B cell (primary cell): ENCODE results near the gene GALNT7. TPM values are rescaled to one million over a fixed set of nuclear protein-coding genes. Genes with fewer than 3 reads are reported as not detected.

Source experiments
- ATAC-seq: fragments of 200-7000 bp; cut with Tn5 transposase; one replicate; pipeline ENCODE4 v1.10.0; 2021; ENCODE audit warnings: low read depth, mild to moderate bottlenecking, moderate number of reproducible peaks, moderate library complexity
- CTCF ChIA-PET: fragments of 350-600 bp; sonication (Branson Sonifier 250); formaldehyde crosslinking; loops from one replicate; lab custom pipeline; 2021; ENCODE audit warnings: antibody characterized with exemption, inconsistent platforms; lab: Charles Lee
- POLR2A ChIA-PET: fragments of 350-600 bp; sonication (Branson Sonifier 250); formaldehyde crosslinking; loops from one replicate; lab custom pipeline; 2021; ENCODE audit warnings: antibody characterized with exemption; lab: Charles Lee
- DNase-seq: peaks from one replicate; pipeline ENCODE4 v3.0.0; 2013
- H2AFZ ChIP-seq: 2 replicates; pipeline ENCODE4 v1.6.1; 2012; ENCODE audit warnings: mild to moderate bottlenecking, low read depth, low read length; ENCODE audit not compliant: insufficient read depth, poor library complexity, severe bottlenecking
- H3K27ac ChIP-seq, 2 donors: 1 replicate in 1 of 2; 2 replicates in 1 of 2; pipeline ENCODE4 v1.5.1; 2012 to 2013; ENCODE audit warnings: low read length in 2 of 2, mild to moderate bottlenecking in 2 of 2, moderate library complexity in 1 of 2
- H3K27me3 ChIP-seq, 4 experiments: fragments of 200-600 bp in 1 of 4; sonication (generic) in 1 of 4; replicated peaks in 1 of 4; 1 replicate in 2 of 4; 2 replicates in 2 of 4; pipeline versions ENCODE4 v1.6.1 to v1.7.0; 2013 to 2016; ENCODE audit warnings: low read length in 3 of 4, mild to moderate bottlenecking in 2 of 4, mixed read lengths in 1 of 4, moderate library complexity in 1 of 4; ENCODE audit not compliant: insufficient read depth in 4 of 4, control insufficient read depth in 3 of 4; ENCODE audit errors: control extremely low read depth in 1 of 4
- H3K36me3 ChIP-seq, 2 experiments: replicated peaks in 1 of 2; 1 replicate in 1 of 2; 2 replicates in 1 of 2; pipeline versions ENCODE4 v1.6.1 to v1.7.1; 2013; ENCODE audit warnings: low read length in 1 of 2; ENCODE audit not compliant: insufficient read depth in 2 of 2, control insufficient read depth in 1 of 2; ENCODE audit errors: control extremely low read depth in 1 of 2, extremely low read depth in 1 of 2
- H3K4me1 ChIP-seq, 2 donors: fragments of 200-600 bp in 1 of 2; sonication (generic) in 1 of 2; 1 replicate in 1 of 2; 2 replicates in 1 of 2; pipeline versions ENCODE4 v1.5.1 to v1.6.1; 2013 to 2017; ENCODE audit warnings: low read length in 2 of 2; ENCODE audit not compliant: control insufficient read depth in 2 of 2, insufficient read depth in 2 of 2
- H3K4me2 ChIP-seq: replicated peaks from 2 replicates; pipeline ENCODE3; 2012; ENCODE audit warnings: mild to moderate bottlenecking, low read depth, low read length; ENCODE audit not compliant: poor library complexity, severe bottlenecking
- H3K4me3 ChIP-seq, 5 experiments: fragments of 200-600 bp in 1 of 5; sonication (generic) in 1 of 5; 1 replicate in 3 of 5; 2 replicates in 2 of 5; pipeline versions ENCODE4 v1.5.1 to v1.7.0; 2011 to 2016; ENCODE audit warnings: low read length in 4 of 5, mild to moderate bottlenecking in 4 of 5, low read depth in 2 of 5, control low read depth in 1 of 5, moderate library complexity in 1 of 5; ENCODE audit not compliant: insufficient read depth in 1 of 5; ENCODE audit errors: control extremely low read depth in 1 of 5, extremely low read depth in 1 of 5
- H3K79me2 ChIP-seq: fragments of 200-600 bp; sonication (generic); one replicate; pipeline ENCODE4 v1.6.0; 2016; ENCODE audit warnings: low read length; ENCODE audit not compliant: control insufficient read depth, insufficient read depth
- H3K9ac ChIP-seq: fragments of 200-600 bp; sonication (generic); 2 replicates; pipeline ENCODE4 v1.6.1; 2017; ENCODE audit warnings: mild to moderate bottlenecking, low read length, moderate library complexity
- H3K9me3 ChIP-seq, 3 donors: one replicate each; pipeline versions ENCODE4 v1.6.1 to v1.7.1; 2013; ENCODE audit warnings: low read length in 2 of 3; ENCODE audit not compliant: control insufficient read depth in 2 of 3, insufficient read depth in 1 of 3; ENCODE audit errors: control extremely low read depth in 1 of 3
- H4K20me1 ChIP-seq: 2 replicates; pipeline ENCODE4 v1.6.0; 2012; ENCODE audit warnings: mild to moderate bottlenecking, low read length; ENCODE audit not compliant: insufficient read depth, control insufficient read depth, poor library complexity, severe bottlenecking
- H3K27ac Mint-ChIP-seq: one replicate; pipeline ENCODE4 v1.8.0; 2021; ENCODE audit warnings: mixed read lengths
- H3K27me3 Mint-ChIP-seq: one replicate; pipeline ENCODE4 v1.8.0; 2021; ENCODE audit warnings: mixed read lengths
- H3K4me1 Mint-ChIP-seq: one replicate; pipeline ENCODE4 v1.8.0; 2021; ENCODE audit warnings: mixed read lengths
- H3K4me3 Mint-ChIP-seq: one replicate; pipeline ENCODE4 v1.8.0; 2021; ENCODE audit warnings: mixed read lengths
- H3K9me3 Mint-ChIP-seq: one replicate; pipeline ENCODE4 v1.8.0; 2022; ENCODE audit warnings: mixed read lengths; ENCODE audit not compliant: insufficient read depth
- CTCF ChIP-seq: fragments of 200-600 bp; IDR thresholded peaks from one replicate; pipeline ENCODE4 v1.8.0; 2022; ENCODE audit warnings: antibody characterized with exemption, mild to moderate bottlenecking
- EZH2 ChIP-seq: IDR thresholded peaks from 2 replicates; pipeline ENCODE4 v1.6.1; 2012; ENCODE audit warnings: borderline replicate concordance, low read depth, mild to moderate bottlenecking, moderate library complexity, low read length; ENCODE audit not compliant: insufficient read depth, poor library complexity, severe bottlenecking
- WGBS: methylation state at CpG from one replicate; pipeline ENCODE4 v1.1.5; 2013; ENCODE audit warnings: missing lambda C conversion rate; ENCODE audit not compliant: insufficient coverage; 5-methylcytosine and 5-hydroxymethylcytosine counted together
- intact Hi-C: fragments of 100-400 bp; cut with micrococcal nuclease; formaldehyde crosslinking; loops from one replicate; pipeline ENCODE4 v1.10.0; 2022
- polyA plus RNA-seq: library from polyadenylated mRNA; depleted of rRNA; stranded (reverse); fragments of >200 nt; gene quantifications from 2 replicates; pipeline ENCODE4 v1.2.3, GENCODE V29; 2012
- total RNA-seq, 2 donors: library from RNA; stranded (reverse); fragments of 120-200 nt in 1 of 2; gene quantifications; 1 replicate in 1 of 2; 2 replicates in 1 of 2; pipeline versions ENCODE4 v1.2.3 to v1.2.4, GENCODE V29; 2013 to 2022

GALNT7 gene
- total and polyA plus RNA-seq, 2 donors (not counting 1 experiment from before 2014, with no cell fraction given), result 5.8 to 23.7 TPM

GRCh38 chr4:173264245-173264644 lies 95.6 kb downstream of the GALNT7 start:
- H3K4me2 ChIP-seq, result peak overlapping the region; percentile 43

More at GRCh38 chr4:173264245-173264644, 95.6 kb downstream of the GALNT7 start:
- POLR2A ChIA-PET, result no interaction called here
- Histone ChIP-seq H3K27me3 (no peaks in the 10 kb centered on the region), H3K4me3 (peak overlapping the region in 1 of 5 experiments; percentile 14), H3K27ac (peak overlapping the region in 1 of 2 donors; percentile 4), H3K79me2 (peaks cover 38% of the 10 kb centered on the region), H3K36me3 (no peaks in the 10 kb centered on the region), H3K9ac (peak overlapping the region; percentile 0), H2AFZ (no peak overlapping the region), H3K4me1 (peaks cover 29 to 30% of the 10 kb centered on the region in 2 donors), H3K9me3 (no peaks in the 10 kb centered on the region), H4K20me1 (no peaks in the 10 kb centered on the region)
- CTCF ChIA-PET, result interaction anchor here (0.9 to 7.2 kb wide), 4 partner anchors 37 to 252 kb away, joined by 3 to 56 read pairs (median 4); no protein-coding TSS in a partner anchor
- Mint-ChIP-seq H3K4me3 (peak overlapping the region; percentile 62), H3K27ac (peak overlapping the region; percentile 68), H3K9me3 (no peaks in the 10 kb centered on the region), H3K27me3 (no peaks in the 10 kb centered on the region), H3K4me1 (peaks cover 45% of the 10 kb centered on the region)
- WGBS, result 14% methylated on average over 1 of the region's 4 CpGs
- ATAC-seq (no peak), DNase-seq (no peak)
- intact Hi-C loops, result no loop called here
- TF ChIP-seq EZH2, result no peak
- TF ChIP-seq CTCF, result no peak
